HG03175 (cell line): Measurements from ENCODE around the gene HUWE1.
"Not testable (repeated sequence)": the region's sequence is repeated elsewhere in the genome, so short reads cannot be mapped to it uniquely, and the experiment has no call there.

Source experiments
- ATAC-seq: cut with Tn5 transposase; IDR thresholded peaks from one replicate; pipeline ENCODE4 v1.9.1; 2021; ENCODE audit warnings: mild to moderate bottlenecking, moderate library complexity; ENCODE audit not compliant: unreplicated experiment

The HUWE1 gene

GRCh38 chrX:53538781-53539180 lies 147.7 kb downstream of the HUWE1 start:
- no peak for ATAC-seq

GRCh38 chrX:53531255-53531966 lies 155.1 kb downstream of the HUWE1 start:
- ATAC-seq = not testable (repeated sequence)

DNA sequence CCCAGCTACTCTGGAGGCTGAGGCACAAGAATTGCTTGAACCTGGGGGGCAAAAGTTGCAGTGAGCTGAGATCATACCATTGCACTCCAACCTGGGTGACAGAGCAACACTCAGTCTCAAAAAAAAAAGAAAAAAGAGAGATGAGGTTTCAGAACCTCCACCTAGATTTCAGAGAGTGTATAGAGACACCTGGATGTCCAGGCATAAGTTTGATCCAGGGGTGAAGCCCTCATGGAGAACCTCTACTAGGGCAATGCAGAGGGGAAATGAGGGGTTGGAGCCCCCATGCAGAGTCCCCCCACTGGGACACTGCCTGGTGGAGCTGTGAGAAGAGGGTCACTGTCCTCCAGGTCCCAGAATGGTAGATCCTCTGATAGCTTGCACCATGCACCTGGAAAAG lies 159.5 kb downstream of the HUWE1 start:
- ATAC-seq = no peak

- no peak for ATAC-seq
These were observed 175.2 kb downstream of the HUWE1 start for GRCh38 chrX:53511322-53511721.

- not testable (repeated sequence) for ATAC-seq
These were observed 182.5 kb downstream of the HUWE1 start for GRCh38 chrX:53504035-53504434.

- ATAC-seq = no peak
These were observed 192.1 kb downstream of the HUWE1 start for GRCh38 chrX:53494436-53494835.

DNA sequence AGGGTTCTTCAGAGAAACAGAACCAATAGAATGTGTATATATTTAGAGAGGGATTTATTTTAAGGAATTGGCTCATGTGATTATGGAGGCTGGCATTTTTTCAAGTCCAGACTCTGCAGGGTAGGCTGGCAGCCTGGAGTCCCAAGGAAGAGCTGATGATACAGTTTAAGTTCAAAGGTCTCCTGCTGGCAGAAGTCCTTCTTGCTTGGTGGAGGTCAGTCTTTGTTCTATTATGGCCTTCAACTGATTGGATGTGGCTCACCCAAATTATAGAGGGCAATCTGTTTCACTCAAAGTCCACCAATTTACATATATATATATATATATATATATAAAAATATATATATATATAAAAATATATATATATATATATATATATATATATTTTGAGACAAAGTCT lies 200.2 kb downstream of the HUWE1 start:
- no peak for ATAC-seq

DNA sequence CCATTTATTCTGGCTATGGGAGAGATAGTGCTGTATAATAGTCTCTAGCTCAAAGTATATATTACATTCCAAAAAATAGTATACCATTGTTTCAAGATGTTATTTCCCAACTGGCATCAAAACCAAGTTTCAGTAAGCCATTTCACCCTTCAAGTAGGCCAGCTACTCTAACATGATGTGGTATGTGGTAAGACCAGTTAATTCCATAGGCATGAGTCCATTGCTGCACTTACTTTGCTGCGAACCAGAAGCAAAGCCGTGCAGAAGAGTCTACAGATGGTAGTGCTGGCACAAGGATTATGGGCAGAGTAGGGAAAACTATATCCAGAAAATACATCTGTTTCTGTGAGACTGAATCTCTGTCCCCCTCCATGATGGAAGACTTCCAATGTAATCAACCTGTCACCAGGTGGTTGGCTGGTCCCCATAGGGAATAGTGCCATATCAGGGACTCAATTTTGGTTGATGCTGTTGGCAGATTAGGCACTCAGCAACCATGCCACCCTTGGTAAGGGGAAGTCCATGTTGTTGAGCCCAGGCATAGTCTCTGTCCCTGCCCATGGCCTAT lies 202.6 kb downstream of the HUWE1 start:
- ATAC-seq = no peak

DNA sequence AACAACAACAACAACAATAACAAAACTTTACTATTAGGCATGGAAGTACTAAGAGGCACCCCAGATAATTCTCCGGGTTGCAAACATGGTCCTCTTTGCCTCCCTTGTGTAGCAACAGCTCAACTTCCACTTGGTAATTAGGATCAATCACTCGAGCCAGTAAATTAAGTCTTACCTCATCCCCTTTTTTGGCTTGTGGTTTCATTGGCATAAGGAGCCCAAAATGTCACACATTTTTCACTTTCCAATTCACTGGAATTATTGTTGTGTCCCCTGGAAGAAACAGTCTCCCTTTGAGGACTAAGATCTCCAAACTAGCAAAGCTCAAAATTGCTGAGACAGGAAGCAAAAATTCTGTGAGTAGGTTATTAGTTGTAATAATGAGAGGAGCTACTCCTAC lies 203.1 kb downstream of the HUWE1 start:
- ATAC-seq = no peak
